SK-N-SH (cell line): ENCODE data around the gene LRRC34. TPM values are rescaled to one million over a fixed set of nuclear protein-coding genes. Genes with fewer than 3 reads are reported as not detected.

ENCODE experiments used
- CTCF ChIA-PET: fragments of 300-600, 350-600 bp; formaldehyde crosslinking; extraction: SDS; loops from one replicate; lab custom pipeline; 2021; lab: Yijun Ruan, JAX
- POLR2A ChIA-PET: fragments of 350-600 bp; sonication (Branson Sonifier 250); formaldehyde crosslinking; extraction: SDS; loops from one replicate; lab custom pipeline; 2020; ENCODE audit warnings: antibody characterized with exemption, inconsistent platforms; lab: Yijun Ruan, JAX
- DNase-seq: peaks from one replicate; pipeline ENCODE4 v3.0.0; 2012
- H2AFZ ChIP-seq: fragments of 200-600 bp; sonication (generic); 2 replicates; pipeline ENCODE4 v1.8.1; 2016; ENCODE audit warnings: antibody characterized with exemption, mild to moderate bottlenecking, low read depth
- H3F3A ChIP-seq: fragments of 200-600 bp; sonication (generic); replicated peaks from 2 replicates; pipeline ENCODE3; 2016; ENCODE audit warnings: antibody characterized with exemption, mild to moderate bottlenecking; ENCODE audit not compliant: insufficient read depth
- H3K27ac ChIP-seq, 2 experiments: fragments of 200-500 bp in 1 of 2; fragments of 200-600 bp in 1 of 2; sonication (Bioruptor generic) in 1 of 2; sonication (generic), shearing (Covaris generic) in 1 of 2; 2 replicates each; pipeline versions ENCODE4 v1.5.1 to v1.6.1; 2014 to 2016; ENCODE audit warnings: low read depth in 2 of 2, inconsistent platforms in 1 of 2, low read length in 1 of 2, mild to moderate bottlenecking in 1 of 2, mixed read lengths in 1 of 2
- H3K27me3 ChIP-seq: fragments of 200-600 bp; sonication (generic), shearing (Covaris generic); 2 replicates; pipeline ENCODE4 v1.6.1; 2016; ENCODE audit warnings: mixed run types; ENCODE audit not compliant: insufficient read depth
- H3K36me3 ChIP-seq, 2 experiments: fragments of 200-500 bp in 1 of 2; fragments of 200-600 bp in 1 of 2; sonication (Bioruptor generic) in 1 of 2; sonication (generic) in 1 of 2; replicated peaks in 1 of 2; 2 replicates each; pipeline versions ENCODE3 to v1.5.1; 2014 to 2016; ENCODE audit warnings: low read length in 1 of 2, mild to moderate bottlenecking in 1 of 2; ENCODE audit not compliant: insufficient read depth in 2 of 2, control insufficient read depth in 1 of 2
- H3K4me1 ChIP-seq, 2 experiments: fragments of 200-500 bp in 1 of 2; fragments of 200-600 bp in 1 of 2; sonication (Bioruptor generic) in 1 of 2; sonication (generic), shearing (Covaris generic) in 1 of 2; 2 replicates each; pipeline versions ENCODE4 v1.5.1 to v1.6.1; 2014 to 2016; ENCODE audit warnings: low read depth in 1 of 2, low read length in 1 of 2, mixed run types in 1 of 2; ENCODE audit not compliant: insufficient read depth in 2 of 2, control insufficient read depth in 1 of 2
- H3K4me2 ChIP-seq: fragments of 200-600 bp; sonication (generic), shearing (Covaris generic); 2 replicates; pipeline ENCODE4 v1.6.1; 2017; ENCODE audit warnings: mixed run types
- H3K4me3 ChIP-seq, 2 experiments: fragments of 200-500 bp in 1 of 2; fragments of 200-600 bp in 1 of 2; sonication (Bioruptor generic) in 1 of 2; sonication (generic), shearing (Covaris generic) in 1 of 2; 2 replicates each; pipeline versions ENCODE4 v1.5.1 to v1.8.1; 2014 to 2016; ENCODE audit warnings: low read depth in 2 of 2, inconsistent platforms in 1 of 2, low read length in 1 of 2, mild to moderate bottlenecking in 1 of 2, mixed read lengths in 1 of 2, moderate library complexity in 1 of 2
- H3K79me2 ChIP-seq: fragments of 200-600 bp; sonication (generic); 2 replicates; pipeline ENCODE4 v1.8.1; 2017; ENCODE audit warnings: mild to moderate bottlenecking; ENCODE audit not compliant: insufficient read depth
- H3K9ac ChIP-seq: fragments of 200-600 bp; sonication (generic); 2 replicates; pipeline ENCODE4 v1.6.1; 2017; ENCODE audit warnings: mixed run types
- H3K9me2 ChIP-seq: fragments of 200-600 bp; sonication (generic); 2 replicates; pipeline ENCODE4 v1.6.1; 2017; ENCODE audit warnings: mixed run types
- H3K9me3 ChIP-seq: fragments of 200-600 bp; sonication (generic); 2 replicates; pipeline ENCODE4 v1.6.1; 2017; ENCODE audit warnings: mixed run types, mild to moderate bottlenecking, moderate library complexity
- H4K20me1 ChIP-seq: fragments of 200-600 bp; sonication (generic); 2 replicates; pipeline ENCODE4 v1.6.1; 2017; ENCODE audit warnings: mild to moderate bottlenecking, mixed run types; ENCODE audit not compliant: insufficient read depth
- CHD2 ChIP-seq: fragments of 150-350 bp; IDR thresholded peaks from 2 replicates; pipeline ENCODE4 v1.6.1; 2018; ENCODE audit warnings: low read length; ENCODE audit not compliant: partially characterized antibody
- ELF1 ChIP-seq: IDR thresholded peaks from 2 replicates; pipeline ENCODE4 v1.4.0; 2012
- EP300 ChIP-seq, 2 experiments: IDR thresholded peaks; 2 replicates each; pipeline versions ENCODE4 v1.4.0 to v1.6.1; 2012; ENCODE audit warnings: borderline replicate concordance in 1 of 2, low read depth in 1 of 2, low read length in 1 of 2
- EZH2phosphoT487 ChIP-seq: fragments of 200-600 bp; sonication (generic); IDR thresholded peaks from 2 replicates; pipeline ENCODE4 v1.6.1; 2017; ENCODE audit warnings: low read depth, mixed run types, mild to moderate bottlenecking, antibody characterized with exemption, moderate library complexity, borderline replicate concordance
- FOSL2 ChIP-seq: IDR thresholded peaks from 2 replicates; pipeline ENCODE4 v1.4.0; 2012; ENCODE audit warnings: low read depth, mild to moderate bottlenecking, moderate library complexity, borderline replicate concordance
- GATA2 ChIP-seq: sonication (generic); formaldehyde crosslinking; IDR thresholded peaks from 2 replicates; pipeline ENCODE4 v1.5.0; 2020; ENCODE audit warnings: mild to moderate bottlenecking, missing genetic modification reagents
- MXI1 ChIP-seq: IDR thresholded peaks from 2 replicates; pipeline ENCODE4 v1.6.1; 2012; ENCODE audit warnings: mild to moderate bottlenecking, low read depth, low read length, improper control_type of control experiment
- NRF1 ChIP-seq: IDR thresholded peaks from 2 replicates; pipeline ENCODE4 v1.6.1; 2012; ENCODE audit warnings: low read depth, mild to moderate bottlenecking, low read length
- POLR2AphosphoS5 ChIP-seq: IDR thresholded peaks from 2 replicates; pipeline ENCODE4 v1.6.1; 2012; ENCODE audit warnings: low read depth, low read length
- RAD21 ChIP-seq: IDR thresholded peaks from 2 replicates; pipeline ENCODE4 v1.6.1; 2012; ENCODE audit warnings: mild to moderate bottlenecking, low read length
- RXRA ChIP-seq: IDR thresholded peaks from 2 replicates; pipeline ENCODE4 v1.4.0; 2012; ENCODE audit warnings: low read depth, mild to moderate bottlenecking, borderline replicate concordance
- SIN3A ChIP-seq: IDR thresholded peaks from 2 replicates; pipeline ENCODE4 v1.6.1; 2012; ENCODE audit warnings: low read depth, mild to moderate bottlenecking, low read length, moderate library complexity, borderline replicate concordance
- SMC3 ChIP-seq: IDR thresholded peaks from 2 replicates; pipeline ENCODE4 v1.6.1; 2012; ENCODE audit warnings: low read depth, low read length, improper control_type of control experiment
- TCF12 ChIP-seq: IDR thresholded peaks from 2 replicates; pipeline ENCODE4 v1.4.0; 2012
- WGBS: methylation state at CpG from one replicate; pipeline ENCODE4 v1.1.6; 2017; ENCODE audit warnings: low lambda C conversion rate; 5-methylcytosine and 5-hydroxymethylcytosine counted together
- polyA plus RNA-seq, 3 experiments: library from polyadenylated mRNA; depleted of rRNA; stranded (reverse); fragments of >200 nt; gene quantifications; 2 replicates each; pipeline ENCODE4 v1.2.3, GENCODE V29; 2012
- TF ChIP-seq, protein P1 (sequence below): IDR thresholded peaks from 2 replicates; pipeline ENCODE4; 2012
- TF ChIP-seq, protein P2 (sequence below): IDR thresholded peaks from 2 replicates; pipeline ENCODE4 v1.4.0; 2012; ENCODE audit warnings: low read depth
- TF ChIP-seq, protein P3 (sequence below): IDR thresholded peaks from 2 replicates; pipeline ENCODE4 v1.6.1; 2012; ENCODE audit warnings: mild to moderate bottlenecking, low read depth, low read length, moderate library complexity

The LRRC34 gene
- polyA plus RNA-seq, 1 of the 3 experiments (the other 2 are of a cell fraction) = 1.6 TPM

DNA sequence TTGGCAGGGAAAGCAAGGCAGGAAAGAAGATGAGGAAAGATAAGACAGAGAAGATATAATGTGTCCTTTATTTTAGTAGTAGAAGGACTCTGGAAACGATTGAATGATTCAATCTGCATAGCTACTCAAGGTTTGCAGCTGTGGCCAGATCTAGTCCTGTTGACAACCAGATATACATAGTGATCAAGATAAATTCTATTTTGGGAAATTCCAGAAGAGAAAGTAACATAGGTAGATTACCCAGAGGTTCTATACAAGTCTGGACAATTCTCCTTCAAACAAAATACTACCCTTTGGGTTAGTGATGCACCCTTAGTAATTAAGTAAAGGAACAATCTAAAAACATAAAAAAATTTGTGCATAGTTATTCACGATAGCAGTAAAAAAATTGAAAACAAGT, 57.2 kb downstream of the LRRC34 start:
- Histone ChIP-seq H3K27me3 (peaks cover 9% of the 10 kb centered on the region; the same call in 1 of the 2 replicates), H2AFZ (no peak overlapping the region), H3K36me3 (no peaks in the 10 kb centered on the region), H3K79me2 (no peaks in the 10 kb centered on the region), H4K20me1 (no peaks in the 10 kb centered on the region), H3K4me1 (no peaks in the 10 kb centered on the region), H3F3A (no peaks in the 10 kb centered on the region), H3K9ac (no peak overlapping the region), H3K9me3 (no peaks in the 10 kb centered on the region), H3K9me2 (no peaks in the 10 kb centered on the region), H3K27ac (no peak overlapping the region), H3K4me2 (no peak overlapping the region), H3K4me3 (no peak overlapping the region)
- no peak for DNase-seq
- POLR2A ChIA-PET = no interaction called here
- CTCF ChIA-PET = no interaction called here
- TF ChIP-seq CHD2 = no peak
- TF ChIP-seq EP300 (IDR thresholded peaks at IDR 0.05; ENCODE audit: borderline replicate concordance in 1 of 2, low read depth in 1 of 2, low read length in 1 of 2) = no peak
- TF ChIP-seq TCF12 = no peak
- TF ChIP-seq, protein P1, sequence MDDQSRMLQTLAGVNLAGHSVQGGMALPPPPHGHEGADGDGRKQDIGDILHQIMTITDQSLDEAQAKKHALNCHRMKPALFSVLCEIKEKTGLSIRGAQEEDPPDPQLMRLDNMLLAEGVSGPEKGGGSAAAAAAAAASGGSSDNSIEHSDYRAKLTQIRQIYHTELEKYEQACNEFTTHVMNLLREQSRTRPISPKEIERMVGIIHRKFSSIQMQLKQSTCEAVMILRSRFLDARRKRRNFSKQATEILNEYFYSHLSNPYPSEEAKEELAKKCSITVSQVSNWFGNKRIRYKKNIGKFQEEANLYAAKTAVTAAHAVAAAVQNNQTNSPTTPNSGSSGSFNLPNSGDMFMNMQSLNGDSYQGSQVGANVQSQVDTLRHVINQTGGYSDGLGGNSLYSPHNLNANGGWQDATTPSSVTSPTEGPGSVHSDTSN = no peak
- no peak for TF ChIP-seq POLR2AphosphoS5
- 32% methylated on average over 2 of the region's 2 CpGs for WGBS

DNA sequence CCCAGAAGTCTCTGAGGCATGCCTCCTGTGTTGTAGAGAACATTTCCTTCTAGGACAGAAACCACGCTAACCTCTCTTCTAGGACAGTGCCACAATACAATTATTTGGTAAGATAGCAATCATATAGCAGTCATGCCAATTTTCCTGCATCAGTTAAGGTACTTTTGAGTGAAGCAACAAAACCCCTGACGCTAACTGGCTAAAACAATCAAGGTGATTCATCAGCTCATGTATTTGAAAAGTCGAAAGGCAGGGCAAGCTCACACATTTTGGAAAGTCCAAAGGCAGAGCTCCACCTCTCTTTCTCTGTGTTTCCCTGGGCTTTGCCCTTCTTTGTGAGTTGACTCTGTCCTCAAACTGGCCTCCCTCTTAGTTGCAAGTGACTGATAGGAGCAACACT, 58.0 kb downstream of the LRRC34 start:
- Histone ChIP-seq H4K20me1 (no peaks in the 10 kb centered on the region), H2AFZ (no peak overlapping the region), H3K27ac (no peak overlapping the region), H3K4me1 (no peaks in the 10 kb centered on the region), H3F3A (no peaks in the 10 kb centered on the region), H3K4me2 (no peak overlapping the region), H3K4me3 (no peak overlapping the region), H3K27me3 (peaks cover 9% of the 10 kb centered on the region; the same call in 1 of the 2 replicates), H3K9me3 (no peaks in the 10 kb centered on the region), H3K79me2 (no peaks in the 10 kb centered on the region), H3K9ac (no peak overlapping the region), H3K36me3 (no peaks in the 10 kb centered on the region), H3K9me2 (no peaks in the 10 kb centered on the region)
- DNase-seq = no peak
- ChIA-PET CTCF (interaction anchor here (1.0 to 2.0 kb wide), 4 partner anchors 8 to 18 kb away, joined by 3 to 7 read pairs (median 3); partner anchors contain the start of gene MYNN), POLR2A (no interaction called here)
- no peak for TF ChIP-seq FOSL2
- TF ChIP-seq MXI1 = no peak
- no peak for TF ChIP-seq CHD2
- TF ChIP-seq SIN3A = no peak
- no peak for TF ChIP-seq GATA2 (CRISPR knock-in tag)
- TF ChIP-seq EP300 (IDR thresholded peaks at IDR 0.05; ENCODE audit: borderline replicate concordance in 1 of 2, low read depth in 1 of 2, low read length in 1 of 2) = no peak
- TF ChIP-seq, protein P2, sequence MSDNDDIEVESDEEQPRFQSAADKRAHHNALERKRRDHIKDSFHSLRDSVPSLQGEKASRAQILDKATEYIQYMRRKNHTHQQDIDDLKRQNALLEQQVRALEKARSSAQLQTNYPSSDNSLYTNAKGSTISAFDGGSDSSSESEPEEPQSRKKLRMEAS = no peak
- no peak for TF ChIP-seq NRF1
- TF ChIP-seq, protein P1 = no peak
- TF ChIP-seq, protein P3, sequence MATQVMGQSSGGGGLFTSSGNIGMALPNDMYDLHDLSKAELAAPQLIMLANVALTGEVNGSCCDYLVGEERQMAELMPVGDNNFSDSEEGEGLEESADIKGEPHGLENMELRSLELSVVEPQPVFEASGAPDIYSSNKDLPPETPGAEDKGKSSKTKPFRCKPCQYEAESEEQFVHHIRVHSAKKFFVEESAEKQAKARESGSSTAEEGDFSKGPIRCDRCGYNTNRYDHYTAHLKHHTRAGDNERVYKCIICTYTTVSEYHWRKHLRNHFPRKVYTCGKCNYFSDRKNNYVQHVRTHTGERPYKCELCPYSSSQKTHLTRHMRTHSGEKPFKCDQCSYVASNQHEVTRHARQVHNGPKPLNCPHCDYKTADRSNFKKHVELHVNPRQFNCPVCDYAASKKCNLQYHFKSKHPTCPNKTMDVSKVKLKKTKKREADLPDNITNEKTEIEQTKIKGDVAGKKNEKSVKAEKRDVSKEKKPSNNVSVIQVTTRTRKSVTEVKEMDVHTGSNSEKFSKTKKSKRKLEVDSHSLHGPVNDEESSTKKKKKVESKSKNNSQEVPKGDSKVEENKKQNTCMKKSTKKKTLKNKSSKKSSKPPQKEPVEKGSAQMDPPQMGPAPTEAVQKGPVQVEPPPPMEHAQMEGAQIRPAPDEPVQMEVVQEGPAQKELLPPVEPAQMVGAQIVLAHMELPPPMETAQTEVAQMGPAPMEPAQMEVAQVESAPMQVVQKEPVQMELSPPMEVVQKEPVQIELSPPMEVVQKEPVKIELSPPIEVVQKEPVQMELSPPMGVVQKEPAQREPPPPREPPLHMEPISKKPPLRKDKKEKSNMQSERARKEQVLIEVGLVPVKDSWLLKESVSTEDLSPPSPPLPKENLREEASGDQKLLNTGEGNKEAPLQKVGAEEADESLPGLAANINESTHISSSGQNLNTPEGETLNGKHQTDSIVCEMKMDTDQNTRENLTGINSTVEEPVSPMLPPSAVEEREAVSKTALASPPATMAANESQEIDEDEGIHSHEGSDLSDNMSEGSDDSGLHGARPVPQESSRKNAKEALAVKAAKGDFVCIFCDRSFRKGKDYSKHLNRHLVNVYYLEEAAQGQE = no peak
- no peak for TF ChIP-seq RXRA
- TF ChIP-seq ELF1 = no peak
- TF ChIP-seq EZH2phosphoT487 = no peak
- TF ChIP-seq SMC3 = no peak
- TF ChIP-seq RAD21 = no peak
- 46% methylated on average over 3 of the region's 3 CpGs for WGBS
